ENCODE data around the gene SIRT7. TPM values are rescaled to one million over a fixed set of nuclear protein-coding genes. Genes with fewer than 3 reads are reported as not detected.

Gene SIRT7
- total RNA-seq, 2 experiments from 2014 or later = 56.7 to 57.5 TPM

DNA sequence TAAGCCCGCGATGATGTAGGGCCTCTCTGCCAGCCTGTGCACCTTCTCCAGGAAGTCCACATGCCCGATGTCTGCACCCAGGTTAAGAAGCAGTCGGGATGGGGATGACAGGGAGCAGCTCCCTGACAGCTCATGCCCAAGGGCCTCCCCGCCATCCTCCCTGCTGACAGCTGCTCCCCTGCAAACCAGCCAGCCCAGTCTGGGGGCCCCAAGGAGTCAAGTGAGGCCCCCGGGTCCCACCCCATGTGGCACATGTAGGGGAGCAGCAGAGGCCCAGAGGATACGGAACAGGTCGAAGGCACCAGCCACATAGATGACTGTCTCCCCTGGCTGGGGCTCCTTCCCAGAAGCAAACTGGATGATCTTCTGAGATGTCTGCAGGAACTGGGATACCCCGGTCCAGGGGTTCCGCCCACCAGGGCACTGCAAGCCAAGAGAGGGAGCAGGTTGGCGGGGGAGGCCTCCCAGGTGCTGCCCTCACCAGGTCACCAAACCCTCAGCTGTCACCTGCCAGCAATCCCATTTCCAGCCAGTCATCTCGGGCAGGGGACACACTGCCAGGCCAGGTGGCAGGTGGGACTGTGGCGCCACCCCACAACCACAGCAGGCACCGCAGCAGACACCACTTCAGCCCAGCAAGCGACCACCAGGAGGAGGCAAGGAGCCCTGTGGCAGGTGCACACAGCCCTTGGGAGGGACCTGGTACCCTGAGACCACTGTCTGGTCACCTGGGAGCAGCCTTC lies 11.3 kb downstream of the SIRT7 start:
- intact Hi-C loops (cut with DNase I, micrococcal nuclease) = no loop called here
- H3K36me3 ChIP-seq (ENCODE audit: insufficient read depth, low read length) = peaks cover 21% of the 10 kb centered on the region
- POLR2A ChIA-PET = no interaction called here

GRCh38 chr17:81905993-81906392 lies 12.0 kb downstream of the SIRT7 start:
- Mint-ChIP-seq H3K4me3 (no peak overlapping the region), H3K27me3 (peaks cover 4% of the 10 kb centered on the region), H3K9me3 (no peaks in the 10 kb centered on the region), H3K27ac (no peak overlapping the region), H3K36me3 (ENCODE audit: low read depth) (peaks cover 13% of the 10 kb centered on the region), H3K4me1 (ENCODE audit: low read depth) (peaks cover 8% of the 10 kb centered on the region)
- H3K9me3 ChIP-seq (ENCODE audit: control insufficient read depth in 1 of 2, insufficient read depth in 1 of 2, low read length in 2 of 2) = peaks cover 0 to 5% of the 10 kb centered on the region in 2 experiments
- peaks cover 21% of the 10 kb centered on the region for H3K36me3 ChIP-seq (ENCODE audit: insufficient read depth, low read length)
- no peak overlapping the region for H3K27ac ChIP-seq (ENCODE audit: low read depth in 1 of 2, low read length in 2 of 2)
- no peak overlapping the region for H3K4me3 ChIP-seq (ENCODE audit: low read length)
- H3K4me1 ChIP-seq (ENCODE audit: insufficient read depth, low read length) = peaks cover 30% of the 10 kb centered on the region
- TF ChIP-seq, protein P1, sequence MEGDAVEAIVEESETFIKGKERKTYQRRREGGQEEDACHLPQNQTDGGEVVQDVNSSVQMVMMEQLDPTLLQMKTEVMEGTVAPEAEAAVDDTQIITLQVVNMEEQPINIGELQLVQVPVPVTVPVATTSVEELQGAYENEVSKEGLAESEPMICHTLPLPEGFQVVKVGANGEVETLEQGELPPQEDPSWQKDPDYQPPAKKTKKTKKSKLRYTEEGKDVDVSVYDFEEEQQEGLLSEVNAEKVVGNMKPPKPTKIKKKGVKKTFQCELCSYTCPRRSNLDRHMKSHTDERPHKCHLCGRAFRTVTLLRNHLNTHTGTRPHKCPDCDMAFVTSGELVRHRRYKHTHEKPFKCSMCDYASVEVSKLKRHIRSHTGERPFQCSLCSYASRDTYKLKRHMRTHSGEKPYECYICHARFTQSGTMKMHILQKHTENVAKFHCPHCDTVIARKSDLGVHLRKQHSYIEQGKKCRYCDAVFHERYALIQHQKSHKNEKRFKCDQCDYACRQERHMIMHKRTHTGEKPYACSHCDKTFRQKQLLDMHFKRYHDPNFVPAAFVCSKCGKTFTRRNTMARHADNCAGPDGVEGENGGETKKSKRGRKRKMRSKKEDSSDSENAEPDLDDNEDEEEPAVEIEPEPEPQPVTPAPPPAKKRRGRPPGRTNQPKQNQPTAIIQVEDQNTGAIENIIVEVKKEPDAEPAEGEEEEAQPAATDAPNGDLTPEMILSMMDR (IDR thresholded peaks at IDR 0.05) = no peak
- peaks cover 7 to 8% of the 10 kb centered on the region in 2 experiments for H3K27me3 ChIP-seq (ENCODE audit: control insufficient read depth in 1 of 2, insufficient read depth in 2 of 2, low read length in 2 of 2)
- ChIA-PET POLR2A (no interaction called here), CTCF (no interaction called here)
- ATAC-seq (ENCODE audit: poor library complexity) (no peak), DNase-seq (no peak)
- intact Hi-C loops (cut with DNase I, micrococcal nuclease) = no loop called here

More for the DNA sequence above, 11.3 kb downstream of the SIRT7 start:
- ATAC-seq (ENCODE audit: poor library complexity) (no peak), DNase-seq (no peak)
- H3K4me3 Mint-ChIP-seq = peak overlapping the region; percentile 20
- CTCF ChIA-PET = no interaction called here
- Histone ChIP-seq H3K27ac (ENCODE audit: low read depth in 1 of 2, low read length in 2 of 2) (no peak overlapping the region), H3K4me3 (ENCODE audit: low read length) (no peak overlapping the region), H3K27me3 (ENCODE audit: control insufficient read depth in 1 of 2, insufficient read depth in 2 of 2, low read length in 2 of 2) (peaks cover 2% of the 10 kb centered on the region in 2 experiments), H3K9me3 (ENCODE audit: control insufficient read depth in 1 of 2, insufficient read depth in 1 of 2, low read length in 2 of 2) (peaks cover 0 to 1% of the 10 kb centered on the region in 2 experiments), H3K4me1 (ENCODE audit: insufficient read depth, low read length) (peaks cover 27% of the 10 kb centered on the region)
- no peaks in the 10 kb centered on the region for H3K9me3 Mint-ChIP-seq
- TF ChIP-seq, protein P1 (IDR thresholded peaks at IDR 0.05) = no peak
- H3K27me3 Mint-ChIP-seq = no peaks in the 10 kb centered on the region
- H3K36me3 Mint-ChIP-seq (ENCODE audit: low read depth) = peaks cover 12% of the 10 kb centered on the region
- no peak overlapping the region for H3K27ac Mint-ChIP-seq
- peaks cover 4% of the 10 kb centered on the region for H3K4me1 Mint-ChIP-seq (ENCODE audit: low read depth)

GRCh38 chr17:81905424-81905875 lies 12.5 kb downstream of the SIRT7 start:
- intact Hi-C loops (cut with DNase I, micrococcal nuclease) = no loop called here
- Histone ChIP-seq H3K27me3 (ENCODE audit: control insufficient read depth in 1 of 2, insufficient read depth in 2 of 2, low read length in 2 of 2) (peaks cover 7 to 11% of the 10 kb centered on the region in 2 experiments), H3K9me3 (ENCODE audit: control insufficient read depth in 1 of 2, insufficient read depth in 1 of 2, low read length in 2 of 2) (peaks cover 0 to 5% of the 10 kb centered on the region in 2 experiments), H3K36me3 (ENCODE audit: insufficient read depth, low read length) (peaks cover 22% of the 10 kb centered on the region), H3K27ac (ENCODE audit: low read depth in 1 of 2, low read length in 2 of 2) (no peak overlapping the region), H3K4me1 (ENCODE audit: insufficient read depth, low read length) (peaks cover 26% of the 10 kb centered on the region), H3K4me3 (ENCODE audit: low read length) (no peak overlapping the region)
- no peak overlapping the region for H3K4me3 Mint-ChIP-seq
- POLR2A ChIA-PET = no interaction called here
- no peaks in the 10 kb centered on the region for H3K9me3 Mint-ChIP-seq
- DNase-seq (no peak), ATAC-seq (ENCODE audit: poor library complexity) (no peak)
- TF ChIP-seq, protein P1 (IDR thresholded peaks at IDR 0.05) = no peak
- peaks cover 8% of the 10 kb centered on the region for H3K27me3 Mint-ChIP-seq
- peaks cover 9% of the 10 kb centered on the region for H3K4me1 Mint-ChIP-seq (ENCODE audit: low read depth)
- no peak overlapping the region for H3K27ac Mint-ChIP-seq
- CTCF ChIA-PET = no interaction called here
- peaks cover 18% of the 10 kb centered on the region for H3K36me3 Mint-ChIP-seq (ENCODE audit: low read depth)

Data from CD4-positive, alpha-beta T cell (primary cell).